ENCODE measurements around the gene STRIP2.

STRIP2 gene

DNA sequence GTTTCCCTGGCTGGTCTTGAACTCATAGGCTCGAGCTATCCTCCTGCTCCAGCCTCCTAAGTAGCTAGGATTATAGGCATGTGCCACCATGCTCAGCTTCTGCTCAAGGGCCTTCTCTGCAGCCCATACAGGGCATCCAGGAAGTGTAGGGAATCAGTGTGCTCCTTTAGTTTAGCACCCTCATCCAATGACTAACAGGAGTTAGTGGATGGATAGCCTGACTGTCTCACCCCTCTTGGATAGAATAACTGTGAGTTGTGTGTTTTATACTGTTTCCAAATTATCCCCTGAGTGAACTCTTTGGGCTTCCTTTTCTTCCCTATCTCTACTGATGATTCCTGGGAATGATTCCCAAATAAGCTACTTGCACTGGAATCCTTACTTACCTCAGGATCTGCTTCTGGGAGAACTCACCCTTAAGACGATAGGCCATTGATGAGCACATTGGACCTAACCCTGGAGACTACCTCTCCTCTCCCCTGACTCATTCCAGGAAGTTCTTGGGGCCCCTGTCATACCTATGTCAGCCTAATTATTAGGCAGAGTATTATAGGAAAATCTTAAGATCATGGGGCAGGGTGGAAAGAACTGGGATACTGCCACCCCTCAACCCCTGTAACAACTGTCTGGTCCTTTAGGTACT lies 18.5 kb downstream of the STRIP2 start:
- peaks cover 12% of the 10 kb centered on the region for H3K9me3 Mint-ChIP-seq
- H3K27me3 Mint-ChIP-seq, result no peaks in the 10 kb centered on the region
- CTCF ChIA-PET, result interaction anchor here (0.9 to 1.9 kb wide), 4 partner anchors 12 to 85 kb away, joined by 3 to 4 read pairs (median 4); no protein-coding TSS in a partner anchor
- H3K27ac Mint-ChIP-seq, result no peak overlapping the region
- H3K36me3 Mint-ChIP-seq, result peaks cover 39% of the 10 kb centered on the region
- no peak overlapping the region for H3K4me3 Mint-ChIP-seq
- H3K4me1 Mint-ChIP-seq, result no peaks in the 10 kb centered on the region
- DNase-seq, result no peak

DNA sequence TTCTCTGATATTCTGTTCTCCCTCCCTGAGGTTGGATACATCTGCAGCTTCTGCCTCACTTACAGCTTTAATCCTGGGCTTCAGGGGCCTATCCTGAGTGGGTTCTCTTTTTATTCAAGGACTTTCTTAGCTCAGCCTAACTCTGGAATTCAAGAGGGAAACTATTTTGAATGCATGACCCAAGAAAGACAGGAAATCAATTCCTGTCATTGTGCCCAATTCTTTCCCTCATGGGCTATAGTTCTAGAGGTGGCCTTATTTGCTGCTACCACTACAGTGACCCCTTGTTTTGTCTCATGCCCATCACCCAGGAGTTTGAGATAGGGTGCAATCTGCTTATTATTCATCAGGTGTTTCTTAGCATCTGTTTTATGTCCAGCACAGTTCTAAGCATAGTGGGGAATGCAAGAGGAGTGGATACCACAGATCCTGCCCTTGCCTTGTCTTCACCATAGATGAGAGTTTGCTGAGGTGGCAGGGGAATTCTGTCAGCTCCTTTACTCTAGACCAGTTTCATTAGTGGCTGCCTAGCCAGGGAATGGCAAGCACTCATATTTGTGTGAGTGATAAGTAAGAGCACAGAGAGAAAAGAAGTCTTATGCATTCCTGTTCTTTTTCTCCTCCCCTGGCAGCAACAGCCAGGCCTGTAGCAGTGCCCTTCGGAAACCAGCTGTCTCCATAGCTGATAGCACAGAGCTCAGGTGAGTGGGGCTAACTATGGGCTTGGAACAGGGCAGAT lies 19.4 kb downstream of the STRIP2 start:
- no peak overlapping the region for H3K4me3 Mint-ChIP-seq
- no peaks in the 10 kb centered on the region for H3K4me1 Mint-ChIP-seq
- no peaks in the 10 kb centered on the region for H3K27me3 Mint-ChIP-seq
- no peak overlapping the region for H3K27ac Mint-ChIP-seq
- CTCF ChIA-PET, result interaction anchor here (0.9 to 1.5 kb wide), 3 partner anchors 18 to 86 kb away, joined by 3 to 4 read pairs (median 4); no protein-coding TSS in a partner anchor
- DNase-seq, result no peak
- peaks cover 5% of the 10 kb centered on the region for H3K9me3 Mint-ChIP-seq
- H3K36me3 Mint-ChIP-seq, result peaks cover 31% of the 10 kb centered on the region

DNA sequence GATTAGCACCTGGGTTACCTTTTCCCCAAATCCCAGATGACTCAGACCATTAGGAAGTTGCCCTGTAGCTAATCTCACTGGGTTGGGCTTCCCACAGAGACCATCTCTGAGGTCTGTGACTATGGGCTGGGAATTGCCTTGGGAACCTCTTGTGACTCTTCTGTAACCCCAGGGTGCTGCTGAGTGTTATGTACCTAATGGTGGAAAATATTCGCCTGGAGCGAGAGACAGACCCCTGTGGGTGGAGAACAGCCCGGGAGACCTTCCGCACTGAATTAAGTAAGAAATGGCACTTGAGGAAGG lies 20.0 kb downstream of the STRIP2 start:
- DNase-seq, result no peak
- no peaks in the 10 kb centered on the region for H3K27me3 Mint-ChIP-seq
- no peak overlapping the region for H3K27ac Mint-ChIP-seq
- H3K4me1 Mint-ChIP-seq, result no peaks in the 10 kb centered on the region
- H3K4me3 Mint-ChIP-seq, result no peak overlapping the region
- peaks cover 1% of the 10 kb centered on the region for H3K9me3 Mint-ChIP-seq
- CTCF ChIA-PET, result interaction anchor here (1.3 to 1.5 kb wide), 2 partner anchors 17 to 86 kb away, joined by 4 read pairs; no protein-coding TSS in a partner anchor
- peaks cover 26% of the 10 kb centered on the region for H3K36me3 Mint-ChIP-seq

DNA sequence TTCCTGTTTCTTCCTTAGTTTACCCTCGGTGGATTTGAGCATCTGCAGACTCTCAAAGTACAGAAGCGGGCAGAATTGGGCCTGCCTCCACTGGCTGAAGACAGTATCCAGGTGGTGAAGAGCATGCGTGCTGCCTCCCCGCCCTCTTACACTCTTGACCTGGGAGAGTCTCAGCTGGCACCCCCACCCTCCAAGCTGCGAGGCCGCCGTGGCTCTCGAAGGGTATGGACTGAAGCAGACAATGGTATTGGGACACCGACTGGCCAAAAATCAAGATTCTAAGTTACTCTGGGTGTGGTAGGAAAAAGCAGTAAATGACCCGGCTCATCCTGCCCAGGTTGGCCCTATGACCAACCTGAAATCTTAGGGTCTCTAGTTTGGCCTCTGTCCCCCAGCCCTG lies 22.2 kb downstream of the STRIP2 start:
- no peak overlapping the region for H3K4me3 Mint-ChIP-seq
- CTCF ChIA-PET, result no interaction called here
- DNase-seq, result no peak
- no peaks in the 10 kb centered on the region for H3K9me3 Mint-ChIP-seq
- peaks cover 14% of the 10 kb centered on the region for H3K36me3 Mint-ChIP-seq
- no peaks in the 10 kb centered on the region for H3K27me3 Mint-ChIP-seq
- H3K4me1 Mint-ChIP-seq, result no peaks in the 10 kb centered on the region
- H3K27ac Mint-ChIP-seq, result no peak overlapping the region

DNA sequence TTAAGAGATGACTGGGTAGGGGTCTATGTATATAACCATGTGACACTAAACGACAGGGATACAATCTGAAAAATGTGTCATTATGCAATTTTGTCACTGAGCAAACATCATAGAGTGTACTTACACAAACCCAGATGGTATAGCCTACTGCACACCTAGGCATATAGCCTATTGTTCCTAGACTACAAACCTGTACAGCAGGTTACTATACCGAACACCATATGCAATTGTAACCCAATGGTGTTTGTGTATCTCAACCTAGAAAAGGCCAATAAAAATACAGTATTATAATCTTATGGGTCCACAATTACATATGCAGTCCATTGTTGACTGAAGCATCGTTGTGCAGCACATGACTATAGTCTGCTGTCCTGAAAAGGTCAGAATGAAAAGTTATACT lies 22.9 kb downstream of the STRIP2 start:
- H3K27me3 Mint-ChIP-seq, result no peaks in the 10 kb centered on the region

DNA sequence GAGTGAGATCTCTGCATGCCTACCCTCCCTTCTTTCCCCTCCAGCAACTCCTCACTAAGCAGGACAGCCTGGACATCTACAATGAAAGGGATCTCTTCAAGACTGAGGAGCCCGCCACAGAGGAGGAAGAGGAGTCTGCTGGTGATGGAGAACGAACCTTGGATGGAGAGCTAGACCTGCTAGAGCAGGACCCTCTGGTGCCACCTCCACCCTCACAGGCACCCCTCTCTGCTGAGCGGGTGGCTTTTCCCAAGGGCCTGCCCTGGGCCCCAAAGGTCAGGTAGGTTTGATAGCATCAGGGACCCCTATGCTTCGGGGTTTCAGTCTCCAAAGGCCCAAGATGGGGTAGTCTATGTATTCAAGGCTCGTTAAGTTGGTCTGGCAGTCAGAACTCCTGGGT lies 23.9 kb downstream of the STRIP2 start:
- no peak for DNase-seq
- Mint-ChIP-seq H3K27me3 (no peaks in the 10 kb centered on the region), H3K4me1 (no peaks in the 10 kb centered on the region), H3K27ac (no peak overlapping the region), H3K36me3 (peaks cover 14% of the 10 kb centered on the region), H3K4me3 (no peak overlapping the region), H3K9me3 (no peaks in the 10 kb centered on the region)
- CTCF ChIA-PET, result no interaction called here

More for the DNA sequence above, 22.9 kb downstream of the STRIP2 start:
- peaks cover 14% of the 10 kb centered on the region for H3K36me3 Mint-ChIP-seq
- H3K27ac Mint-ChIP-seq, result no peak overlapping the region
- no peaks in the 10 kb centered on the region for H3K9me3 Mint-ChIP-seq
- H3K4me3 Mint-ChIP-seq, result no peak overlapping the region
- CTCF ChIA-PET, result no interaction called here
- no peak for DNase-seq
- no peaks in the 10 kb centered on the region for H3K4me1 Mint-ChIP-seq

DNA sequence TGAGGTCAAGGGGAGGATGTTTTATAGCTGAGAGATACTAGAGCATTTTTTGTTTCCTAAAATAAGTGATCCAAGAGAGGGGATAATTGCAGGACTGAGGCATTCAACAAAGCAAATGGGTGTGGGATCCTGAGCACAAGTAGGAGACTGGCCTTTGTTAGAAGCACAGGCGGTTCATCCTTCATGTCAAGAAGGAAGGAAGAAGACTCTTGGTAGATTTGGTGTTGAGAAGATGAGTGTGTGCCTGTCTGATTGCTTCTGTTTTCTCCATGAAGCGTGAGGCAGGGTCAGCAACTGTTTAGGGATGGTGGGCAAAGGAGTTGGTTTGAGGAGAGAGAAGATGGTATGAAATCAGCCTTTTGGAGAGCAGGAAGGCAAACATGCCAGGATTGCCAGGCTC lies 27.6 kb downstream of the STRIP2 start:
- no peaks in the 10 kb centered on the region for H3K4me1 Mint-ChIP-seq

DNA sequence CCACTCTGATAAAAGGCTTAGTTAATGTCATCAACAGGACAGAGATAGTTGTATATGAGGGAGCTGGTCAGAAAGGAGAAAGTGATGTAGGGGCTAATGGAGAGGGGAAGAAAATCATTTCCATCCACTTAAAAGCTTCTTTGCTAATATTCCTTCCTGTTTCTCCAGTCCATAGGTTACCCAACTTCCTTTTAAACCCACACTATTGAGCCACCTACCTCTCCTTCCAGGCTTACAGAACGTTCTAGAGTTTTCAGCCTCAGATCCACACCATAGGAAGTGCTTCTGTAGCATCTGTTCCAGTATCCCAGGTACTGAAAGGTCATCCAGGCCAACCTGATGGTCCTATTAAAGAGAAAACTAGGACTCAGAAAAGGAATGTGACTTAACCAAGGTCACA lies 28.2 kb downstream of the STRIP2 start:
- Mint-ChIP-seq H3K36me3 (peaks cover 4% of the 10 kb centered on the region), H3K4me1 (no peaks in the 10 kb centered on the region), H3K4me3 (no peak overlapping the region), H3K27ac (no peak overlapping the region), H3K27me3 (no peaks in the 10 kb centered on the region), H3K9me3 (no peaks in the 10 kb centered on the region)
- no peak for DNase-seq
- CTCF ChIA-PET, result interaction anchor here (1.0 to 1.8 kb wide), 4 partner anchors 9 to 95 kb away, joined by 3 to 6 read pairs (median 4); no protein-coding TSS in a partner anchor

More for the DNA sequence above, 27.6 kb downstream of the STRIP2 start:
- no peak overlapping the region for H3K27ac Mint-ChIP-seq
- no peaks in the 10 kb centered on the region for H3K27me3 Mint-ChIP-seq
- DNase-seq, result no peak
- no peak overlapping the region for H3K4me3 Mint-ChIP-seq
- CTCF ChIA-PET, result interaction anchor here (1.0 to 1.5 kb wide), 3 partner anchors 10 to 119 kb away, joined by 3 to 5 read pairs (median 3); no protein-coding TSS in a partner anchor
- no peaks in the 10 kb centered on the region for H3K9me3 Mint-ChIP-seq
- peaks cover 4% of the 10 kb centered on the region for H3K36me3 Mint-ChIP-seq

DNA sequence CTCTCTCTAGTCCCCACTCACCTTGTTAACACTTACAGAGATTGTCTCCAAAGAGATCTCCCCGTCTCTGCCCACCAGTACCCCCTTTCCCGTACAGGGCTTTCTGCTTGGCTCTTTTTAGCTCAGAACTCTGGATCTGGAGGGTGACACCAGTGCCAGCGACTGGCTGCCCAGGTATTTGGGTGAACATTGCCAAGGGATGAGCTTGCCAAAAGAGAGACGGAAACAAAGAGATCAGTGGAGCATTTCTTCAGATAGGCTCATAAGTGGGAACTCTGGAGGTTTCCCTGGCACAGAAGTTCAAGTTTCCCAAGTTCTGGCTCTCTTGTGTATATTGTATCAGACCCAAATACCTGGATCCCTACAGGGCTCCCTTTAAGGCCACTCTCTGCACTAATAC lies 30.0 kb downstream of the STRIP2 start:
- peaks cover 3% of the 10 kb centered on the region for H3K36me3 Mint-ChIP-seq
- CTCF ChIA-PET, result interaction anchor here (1.0 to 1.6 kb wide), 4 partner anchors 62 to 121 kb away, joined by 3 to 5 read pairs (median 4); no protein-coding TSS in a partner anchor
- no peak overlapping the region for H3K27ac Mint-ChIP-seq
- no peak overlapping the region for H3K4me3 Mint-ChIP-seq
- H3K27me3 Mint-ChIP-seq, result no peaks in the 10 kb centered on the region
- peaks cover 10% of the 10 kb centered on the region for H3K4me1 Mint-ChIP-seq
- H3K9me3 Mint-ChIP-seq, result no peaks in the 10 kb centered on the region
- no peak for DNase-seq

DNA sequence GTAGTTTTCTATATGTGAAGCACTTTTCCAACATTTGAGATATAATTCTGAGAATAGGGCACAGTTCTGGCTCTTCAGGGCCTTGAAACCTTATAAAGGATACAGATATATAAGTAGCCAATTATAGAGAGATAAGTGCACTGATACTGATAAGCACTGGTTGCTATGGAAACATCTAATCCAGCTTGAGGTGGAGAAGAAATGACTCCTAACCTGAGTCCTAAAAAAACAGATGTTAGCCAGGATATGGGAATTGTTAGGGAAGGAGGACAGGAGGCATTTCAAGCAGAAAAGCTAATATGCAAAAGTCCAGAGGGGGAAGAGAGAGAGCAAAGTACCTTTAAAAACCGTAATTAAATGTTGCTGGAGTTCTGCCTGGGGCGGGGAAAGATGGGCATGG lies 30.8 kb downstream of the STRIP2 start:
- Mint-ChIP-seq H3K27me3 (no peaks in the 10 kb centered on the region), H3K9me3 (no peaks in the 10 kb centered on the region), H3K27ac (no peak overlapping the region), H3K36me3 (peaks cover 3% of the 10 kb centered on the region), H3K4me3 (no peak overlapping the region), H3K4me1 (peaks cover 10% of the 10 kb centered on the region)
- no peak for DNase-seq
- CTCF ChIA-PET, result interaction anchor here (0.6 to 1.6 kb wide), 5 partner anchors 63 to 183 kb away, joined by 3 to 5 read pairs (median 3); no protein-coding TSS in a partner anchor

DNA sequence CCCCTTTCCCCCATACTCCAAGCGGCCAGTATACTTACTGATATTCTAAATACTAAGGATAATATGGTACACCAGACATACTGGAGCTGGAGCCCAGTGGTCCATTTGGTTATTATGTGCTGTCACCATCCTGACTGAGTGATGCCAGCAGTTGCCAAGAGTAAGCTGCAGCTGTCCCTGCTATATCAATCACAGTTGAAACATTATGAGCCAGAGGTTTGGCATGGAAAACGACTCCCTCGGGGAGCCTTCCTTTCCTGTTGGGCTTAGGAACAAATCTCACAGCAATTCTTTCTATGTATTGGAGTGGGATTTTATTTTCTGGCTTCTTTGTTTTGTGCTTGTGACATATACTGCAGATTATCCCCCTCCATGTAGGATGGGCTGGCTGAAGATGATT lies 32.6 kb downstream of the STRIP2 start:
- H3K4me1 Mint-ChIP-seq, result peaks cover 10% of the 10 kb centered on the region
- CTCF ChIA-PET, result no interaction called here
- H3K4me3 Mint-ChIP-seq, result no peak overlapping the region
- no peaks in the 10 kb centered on the region for H3K9me3 Mint-ChIP-seq
- peaks cover 3% of the 10 kb centered on the region for H3K36me3 Mint-ChIP-seq
- no peaks in the 10 kb centered on the region for H3K27me3 Mint-ChIP-seq
- no peak overlapping the region for H3K27ac Mint-ChIP-seq
- DNase-seq, result no peak

DNA sequence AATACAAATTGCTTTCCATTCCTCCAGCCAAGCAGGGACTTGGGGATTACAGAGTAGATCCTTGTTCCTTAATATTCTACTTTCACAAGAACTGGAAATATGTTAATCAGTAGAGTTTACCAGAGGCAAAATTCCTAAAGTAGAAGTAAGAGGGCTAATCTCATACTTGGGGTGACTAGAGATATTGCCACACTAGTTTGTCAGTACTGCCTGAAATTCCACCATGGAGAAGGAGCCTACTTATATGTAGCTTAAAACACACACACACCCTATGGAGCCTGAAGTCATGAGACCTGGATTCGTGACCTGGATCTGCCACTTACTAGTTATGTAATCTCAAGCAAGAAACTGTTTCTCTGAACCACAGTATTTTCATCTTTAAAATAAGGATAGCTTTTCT lies 33.9 kb downstream of the STRIP2 start:
- no peaks in the 10 kb centered on the region for H3K9me3 Mint-ChIP-seq
- DNase-seq, result no peak
- H3K27ac Mint-ChIP-seq, result no peak overlapping the region
- peaks cover 10% of the 10 kb centered on the region for H3K4me1 Mint-ChIP-seq
- H3K4me3 Mint-ChIP-seq, result no peak overlapping the region
- no peaks in the 10 kb centered on the region for H3K27me3 Mint-ChIP-seq
- peaks cover 3% of the 10 kb centered on the region for H3K36me3 Mint-ChIP-seq
- CTCF ChIA-PET, result interaction anchor here (0.6 to 7.7 kb wide), 5 partner anchors 92 to 498 kb away, joined by 3 to 133 read pairs (median 11); no protein-coding TSS in a partner anchor

DNA sequence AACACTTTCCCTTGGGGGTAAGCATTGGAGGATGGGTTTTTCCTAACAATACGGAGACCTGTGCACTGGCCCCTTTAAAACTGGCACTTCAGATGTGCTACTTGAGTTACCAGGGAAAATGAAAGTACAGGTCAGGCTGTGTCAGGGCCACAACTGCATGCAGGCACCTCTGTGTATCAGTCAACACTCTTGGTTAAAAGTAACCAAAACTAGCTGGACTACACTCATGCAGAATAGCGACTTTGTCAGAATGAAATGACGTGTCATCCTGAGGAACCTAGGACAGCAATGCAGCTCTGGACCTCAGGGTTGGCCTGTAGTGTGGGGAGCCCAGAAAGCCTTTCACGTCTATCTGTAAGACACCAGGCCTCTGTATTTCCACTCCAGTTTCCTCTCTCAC lies 34.3 kb downstream of the STRIP2 start:
- H3K4me1 Mint-ChIP-seq, result peaks cover 10% of the 10 kb centered on the region
- peaks cover 3% of the 10 kb centered on the region for H3K36me3 Mint-ChIP-seq
- no peak overlapping the region for H3K4me3 Mint-ChIP-seq
- H3K27ac Mint-ChIP-seq, result peak overlapping the region; percentile 56
- no peaks in the 10 kb centered on the region for H3K9me3 Mint-ChIP-seq
- CTCF ChIA-PET, result interaction anchor here (0.6 to 7.7 kb wide), 8 partner anchors 39 to 498 kb away, joined by 3 to 133 read pairs (median 6); no protein-coding TSS in a partner anchor
- no peaks in the 10 kb centered on the region for H3K27me3 Mint-ChIP-seq
- DNase-seq, result no peak

DNA sequence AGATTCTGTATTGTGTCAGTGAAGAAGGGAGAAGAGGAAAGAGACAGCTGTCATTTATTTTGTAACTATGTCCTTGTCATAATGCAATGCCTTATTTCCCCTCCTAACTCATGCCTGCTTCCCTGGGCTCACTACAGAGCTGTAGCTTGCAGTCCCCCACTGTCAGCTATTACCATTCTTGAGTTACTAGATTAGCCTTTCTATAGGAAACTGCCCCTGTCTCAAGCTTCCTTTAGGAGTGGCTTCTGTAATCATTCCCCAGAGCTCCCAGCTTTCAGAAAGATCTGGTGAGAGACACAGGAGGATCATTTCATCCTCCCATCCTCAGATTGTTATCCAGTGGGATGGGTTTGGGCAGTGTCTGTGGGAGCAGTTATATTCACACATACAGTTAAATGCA lies 35.7 kb downstream of the STRIP2 start:
- DNase-seq, result no peak
- no peak overlapping the region for H3K4me3 Mint-ChIP-seq
- peaks cover 10% of the 10 kb centered on the region for H3K4me1 Mint-ChIP-seq
- CTCF ChIA-PET, result interaction anchor here (0.9 to 7.7 kb wide), 7 partner anchors 16 to 251 kb away, joined by 4 to 133 read pairs (median 11); no protein-coding TSS in a partner anchor
- no peak overlapping the region for H3K27ac Mint-ChIP-seq
- no peaks in the 10 kb centered on the region for H3K27me3 Mint-ChIP-seq
- no peaks in the 10 kb centered on the region for H3K9me3 Mint-ChIP-seq
- H3K36me3 Mint-ChIP-seq, result peaks cover 2% of the 10 kb centered on the region
